Measurements from ENCODE around the gene CDK8.
A peak's percentile ranks its signal among the peaks of the same experiment; 100 is the strongest.

The CDK8 gene

DNA sequence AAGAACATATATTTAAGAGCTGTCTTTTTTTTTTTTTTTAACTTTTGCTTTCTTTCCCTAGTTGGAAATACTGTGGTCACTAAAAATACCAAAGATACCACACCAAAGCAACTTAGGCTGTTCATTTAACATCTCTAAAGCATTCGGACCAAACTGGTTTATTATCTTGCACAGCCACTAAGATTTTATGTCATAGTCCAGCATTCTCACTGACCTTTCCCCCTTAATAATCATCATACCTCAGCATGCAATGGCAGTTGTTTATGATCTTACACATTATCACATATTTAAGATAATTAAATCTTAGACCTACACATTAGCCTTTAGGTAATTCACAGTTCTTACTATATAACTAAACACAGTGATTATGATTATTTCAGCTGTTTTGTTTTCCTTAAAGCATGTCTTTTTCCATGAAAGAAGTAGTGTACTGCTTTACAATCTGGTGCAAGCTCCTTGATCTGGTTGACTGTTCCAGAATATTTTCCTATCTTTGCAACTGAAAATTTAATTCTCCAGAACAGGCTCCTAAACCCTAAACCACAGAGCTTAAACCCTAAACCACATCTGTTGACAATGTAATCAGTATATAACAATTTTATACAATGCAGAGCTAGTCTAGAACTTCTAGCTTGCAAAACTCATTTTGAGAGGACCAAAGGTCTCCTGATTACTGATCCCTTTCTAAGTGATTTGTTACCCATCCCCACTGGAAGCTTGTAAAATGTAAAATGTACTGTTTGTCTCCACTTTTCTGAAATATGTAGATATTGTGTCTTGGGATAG lies 74.2 kb downstream of the CDK8 start:
- TF ChIP-seq CSRNP3 (CRISPR knock-in tag; IDR thresholded peaks at IDR 0.05) = no peak
- TF ChIP-seq, protein P1, sequence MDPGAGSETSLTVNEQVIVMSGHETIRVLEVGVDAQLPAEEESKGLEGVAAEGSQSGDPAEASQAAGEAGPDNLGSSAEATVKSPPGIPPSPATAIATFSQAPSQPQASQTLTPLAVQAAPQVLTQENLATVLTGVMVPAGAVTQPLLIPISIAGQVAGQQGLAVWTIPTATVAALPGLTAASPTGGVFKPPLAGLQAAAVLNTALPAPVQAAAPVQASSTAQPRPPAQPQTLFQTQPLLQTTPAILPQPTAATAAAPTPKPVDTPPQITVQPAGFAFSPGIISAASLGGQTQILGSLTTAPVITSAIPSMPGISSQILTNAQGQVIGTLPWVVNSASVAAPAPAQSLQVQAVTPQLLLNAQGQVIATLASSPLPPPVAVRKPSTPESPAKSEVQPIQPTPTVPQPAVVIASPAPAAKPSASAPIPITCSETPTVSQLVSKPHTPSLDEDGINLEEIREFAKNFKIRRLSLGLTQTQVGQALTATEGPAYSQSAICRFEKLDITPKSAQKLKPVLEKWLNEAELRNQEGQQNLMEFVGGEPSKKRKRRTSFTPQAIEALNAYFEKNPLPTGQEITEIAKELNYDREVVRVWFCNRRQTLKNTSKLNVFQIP (CRISPR knock-in tag; IDR thresholded peaks at IDR 0.05; ENCODE audit: borderline replicate concordance, low read depth) = no peak
- no peak for TF ChIP-seq RARB (CRISPR knock-in tag; IDR thresholded peaks at IDR 0.05)
- TF ChIP-seq CSDC2 (CRISPR knock-in tag; IDR thresholded peaks at IDR 0.05) = no peak
- TF ChIP-seq ZNF70 (CRISPR knock-in tag; IDR thresholded peaks at IDR 0.05) = no peak
- no peak for TF ChIP-seq BACH2 (CRISPR knock-in tag; IDR thresholded peaks at IDR 0.05; ENCODE audit: borderline replicate concordance)
- TF ChIP-seq ZNF565 (CRISPR knock-in tag; conservative IDR thresholded peaks at IDR 0.05; ENCODE audit: low read depth) = no peak
- TF ChIP-seq TCF4 (CRISPR knock-in tag; IDR thresholded peaks at IDR 0.05; ENCODE audit: borderline replicate concordance) = no peak
- no peak for ATAC-seq

DNA sequence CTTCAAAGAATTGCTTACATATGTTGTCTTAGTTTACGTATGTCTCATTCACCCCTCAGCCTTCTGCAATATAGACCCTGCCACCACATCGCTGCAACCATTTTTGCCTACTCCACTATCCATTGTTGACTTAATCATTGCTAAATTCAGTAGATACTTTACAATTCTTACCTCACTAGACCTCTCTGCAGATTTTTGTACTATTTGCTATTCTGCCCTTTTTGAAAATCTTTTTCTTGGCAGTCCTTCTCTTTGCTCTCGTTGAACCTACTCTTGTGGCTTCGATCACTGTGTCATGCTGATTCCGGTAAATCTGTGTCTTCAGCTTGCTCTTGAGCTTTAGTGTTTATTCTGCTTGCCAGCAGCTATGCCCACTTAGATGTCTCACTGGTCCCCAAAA lies 81.2 kb downstream of the CDK8 start:
- no peak for ATAC-seq
- TF ChIP-seq ZNF565 (CRISPR knock-in tag; conservative IDR thresholded peaks at IDR 0.05; ENCODE audit: low read depth) = no peak
- no peak for TF ChIP-seq TOX (CRISPR knock-in tag; IDR thresholded peaks at IDR 0.05; ENCODE audit: borderline replicate concordance)
- no peak for TF ChIP-seq ZFP3 (CRISPR knock-in tag; IDR thresholded peaks at IDR 0.05)
- TF ChIP-seq ZC3H10 (CRISPR knock-in tag; IDR thresholded peaks at IDR 0.05) = no peak
- TF ChIP-seq ESRRG (CRISPR knock-in tag; IDR thresholded peaks at IDR 0.05) = no peak
- no peak for TF ChIP-seq ZNF8 (CRISPR knock-in tag; IDR thresholded peaks at IDR 0.05)
- no peak for TF ChIP-seq SNAI2 (CRISPR knock-in tag; IDR thresholded peaks at IDR 0.05)

GRCh38 chr13:26340807-26341206 lies 86.9 kb downstream of the CDK8 start:
- ATAC-seq = peak; percentile 56; the same call in 2 of the 3 replicates
- TF ChIP-seq TCF4 (CRISPR knock-in tag; IDR thresholded peaks at IDR 0.05; ENCODE audit: borderline replicate concordance) = no peak
- no peak for TF ChIP-seq ISL1 (CRISPR knock-in tag; IDR thresholded peaks at IDR 0.05)
- TF ChIP-seq, protein P2, sequence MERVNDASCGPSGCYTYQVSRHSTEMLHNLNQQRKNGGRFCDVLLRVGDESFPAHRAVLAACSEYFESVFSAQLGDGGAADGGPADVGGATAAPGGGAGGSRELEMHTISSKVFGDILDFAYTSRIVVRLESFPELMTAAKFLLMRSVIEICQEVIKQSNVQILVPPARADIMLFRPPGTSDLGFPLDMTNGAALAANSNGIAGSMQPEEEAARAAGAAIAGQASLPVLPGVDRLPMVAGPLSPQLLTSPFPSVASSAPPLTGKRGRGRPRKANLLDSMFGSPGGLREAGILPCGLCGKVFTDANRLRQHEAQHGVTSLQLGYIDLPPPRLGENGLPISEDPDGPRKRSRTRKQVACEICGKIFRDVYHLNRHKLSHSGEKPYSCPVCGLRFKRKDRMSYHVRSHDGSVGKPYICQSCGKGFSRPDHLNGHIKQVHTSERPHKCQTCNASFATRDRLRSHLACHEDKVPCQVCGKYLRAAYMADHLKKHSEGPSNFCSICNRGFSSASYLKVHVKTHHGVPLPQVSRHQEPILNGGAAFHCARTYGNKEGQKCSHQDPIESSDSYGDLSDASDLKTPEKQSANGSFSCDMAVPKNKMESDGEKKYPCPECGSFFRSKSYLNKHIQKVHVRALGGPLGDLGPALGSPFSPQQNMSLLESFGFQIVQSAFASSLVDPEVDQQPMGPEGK (CRISPR knock-in tag; IDR thresholded peaks at IDR 0.05; ENCODE audit: borderline replicate concordance) = no peak
- no peak for TF ChIP-seq ARNTL (CRISPR knock-in tag; IDR thresholded peaks at IDR 0.05; ENCODE audit: borderline replicate concordance, low read depth)
- TF ChIP-seq ZC3H10 (CRISPR knock-in tag; IDR thresholded peaks at IDR 0.05) = no peak
- no peak for TF ChIP-seq ZNF565 (CRISPR knock-in tag; conservative IDR thresholded peaks at IDR 0.05; ENCODE audit: low read depth)
- TF ChIP-seq ZFP30 (CRISPR knock-in tag; IDR thresholded peaks at IDR 0.05) = no peak
- TF ChIP-seq ZNF70 (CRISPR knock-in tag; IDR thresholded peaks at IDR 0.05) = no peak
- TF ChIP-seq BACH2 (CRISPR knock-in tag; IDR thresholded peaks at IDR 0.05; ENCODE audit: borderline replicate concordance) = no peak
- no peak for TF ChIP-seq ZFP3 (CRISPR knock-in tag; IDR thresholded peaks at IDR 0.05)
- no peak for TF ChIP-seq GLIS3 (CRISPR knock-in tag; IDR thresholded peaks at IDR 0.05)
- no peak for TF ChIP-seq TOX (CRISPR knock-in tag; IDR thresholded peaks at IDR 0.05; ENCODE audit: borderline replicate concordance)
- TF ChIP-seq CSDC2 (CRISPR knock-in tag; IDR thresholded peaks at IDR 0.05) = no peak
- no peak for TF ChIP-seq RARB (CRISPR knock-in tag; IDR thresholded peaks at IDR 0.05)
- no peak for TF ChIP-seq ESRRG (CRISPR knock-in tag; IDR thresholded peaks at IDR 0.05)
- TF ChIP-seq, protein P3, sequence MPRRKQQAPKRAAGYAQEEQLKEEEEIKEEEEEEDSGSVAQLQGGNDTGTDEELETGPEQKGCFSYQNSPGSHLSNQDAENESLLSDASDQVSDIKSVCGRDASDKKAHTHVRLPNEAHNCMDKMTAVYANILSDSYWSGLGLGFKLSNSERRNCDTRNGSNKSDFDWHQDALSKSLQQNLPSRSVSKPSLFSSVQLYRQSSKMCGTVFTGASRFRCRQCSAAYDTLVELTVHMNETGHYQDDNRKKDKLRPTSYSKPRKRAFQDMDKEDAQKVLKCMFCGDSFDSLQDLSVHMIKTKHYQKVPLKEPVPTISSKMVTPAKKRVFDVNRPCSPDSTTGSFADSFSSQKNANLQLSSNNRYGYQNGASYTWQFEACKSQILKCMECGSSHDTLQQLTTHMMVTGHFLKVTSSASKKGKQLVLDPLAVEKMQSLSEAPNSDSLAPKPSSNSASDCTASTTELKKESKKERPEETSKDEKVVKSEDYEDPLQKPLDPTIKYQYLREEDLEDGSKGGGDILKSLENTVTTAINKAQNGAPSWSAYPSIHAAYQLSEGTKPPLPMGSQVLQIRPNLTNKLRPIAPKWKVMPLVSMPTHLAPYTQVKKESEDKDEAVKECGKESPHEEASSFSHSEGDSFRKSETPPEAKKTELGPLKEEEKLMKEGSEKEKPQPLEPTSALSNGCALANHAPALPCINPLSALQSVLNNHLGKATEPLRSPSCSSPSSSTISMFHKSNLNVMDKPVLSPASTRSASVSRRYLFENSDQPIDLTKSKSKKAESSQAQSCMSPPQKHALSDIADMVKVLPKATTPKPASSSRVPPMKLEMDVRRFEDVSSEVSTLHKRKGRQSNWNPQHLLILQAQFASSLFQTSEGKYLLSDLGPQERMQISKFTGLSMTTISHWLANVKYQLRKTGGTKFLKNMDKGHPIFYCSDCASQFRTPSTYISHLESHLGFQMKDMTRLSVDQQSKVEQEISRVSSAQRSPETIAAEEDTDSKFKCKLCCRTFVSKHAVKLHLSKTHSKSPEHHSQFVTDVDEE (CRISPR knock-in tag; IDR thresholded peaks at IDR 0.05) = no peak

Data from SK-N-SH treated with all-trans-retinoic acid at 6 μM for 48 hours (cell line).